NCI-H1417 treated with DMSO at 0.1 percent for 48 hours (cell line): ENCODE results near the gene BAIAP3.

Source experiments
- DNase-seq: peaks from one replicate; lab custom pipeline; 2025; lab: John Stamatoyannopoulos, UW

The BAIAP3 gene

GRCh38 chr16:1394367-1394951 lies 61.0 kb downstream of the BAIAP3 start:
- DNase-seq: no peak

GRCh38 chr16:1395444-1396031 lies 62.1 kb downstream of the BAIAP3 start:
- no peak for DNase-seq

- DNase-seq: no peak
Measured at GRCh38 chr16:1397779-1398178, 64.3 kb downstream of the BAIAP3 start.

GRCh38 chr16:1398351-1398750 lies 64.9 kb downstream of the BAIAP3 start:
- DNase-seq: no peak
